Left ventricle myocardium inferior (tissue), 1 donor: ENCODE data around the gene SMARCA4. TPM values are rescaled to one million over a fixed set of nuclear protein-coding genes. Genes with fewer than 3 reads are reported as not detected.

Source experiments
- DNase-seq: peaks from one replicate; pipeline ENCODE4 v3.0.0-alpha.2; 2020
- H3K27ac ChIP-seq: fragments of 200-600 bp; replicated peaks from 2 replicates; pipeline ENCODE4 v1.8.0; 2021
- H3K27me3 ChIP-seq: fragments of 200-600 bp; 2 replicates; pipeline ENCODE4 v1.8.0; 2021; ENCODE audit warnings: low read depth
- H3K36me3 ChIP-seq: fragments of 200-600 bp; 2 replicates; pipeline ENCODE4 v1.8.0; 2021
- H3K4me1 ChIP-seq: fragments of 200-600 bp; 2 replicates; pipeline ENCODE4 v1.8.0; 2021
- H3K4me3 ChIP-seq: fragments of 200-600 bp; 2 replicates; pipeline ENCODE4 v1.8.0; 2021; ENCODE audit warnings: mild to moderate bottlenecking, moderate library complexity
- H3K9me3 ChIP-seq: fragments of 200-600 bp; replicated peaks from 2 replicates; pipeline ENCODE4 v1.8.0; 2021
- CTCF ChIP-seq: fragments of 200-600 bp; IDR thresholded peaks from 2 replicates; pipeline ENCODE4 v1.8.0; 2021; ENCODE audit warnings: antibody characterized with exemption, mild to moderate bottlenecking, borderline replicate concordance
- intact Hi-C: fragments of 100-400 bp; cut with micrococcal nuclease; formaldehyde crosslinking; loops from one replicate; pipeline ENCODE4 v1.11.0; 2022
- total RNA-seq: library from RNA; stranded (reverse); fragmentation: NEBNext Ultra II Directional; extraction: Animal tissue kit (Norgen Biotek cat#: 25700); gene quantifications from one replicate; pipeline ENCODE4 v1.2.1, GENCODE V29; 2021
- donor health status: DM: no; HTN: yes; CAD: no; lungs with severe emphysema.

Gene SMARCA4
- total RNA-seq, 1 donor from 2014 or later, result 38.8 TPM

GRCh38 chr19:11038511-11038910 is 77.7 kb downstream of the SMARCA4 start:
- intact Hi-C loops, result loop anchor here (10.0 kb wide), 2 partner anchors 46 to 86 kb away; partner anchors contain the start of gene LDLR
- Histone ChIP-seq H3K9me3 (no peaks in the 10 kb centered on the region), H3K4me3 (no peak overlapping the region), H3K27ac (no peak overlapping the region), H3K27me3 (no peaks in the 10 kb centered on the region), H3K36me3 (peaks cover 84% of the 10 kb centered on the region), H3K4me1 (peaks cover 11% of the 10 kb centered on the region)
- no peak for DNase-seq
- no peak for TF ChIP-seq CTCF

GRCh38 chr19:11041194-11041593 is 80.4 kb downstream of the SMARCA4 start:
- Histone ChIP-seq H3K27me3 (no peaks in the 10 kb centered on the region), H3K4me3 (no peak overlapping the region), H3K9me3 (no peaks in the 10 kb centered on the region), H3K36me3 (peaks cover 78% of the 10 kb centered on the region), H3K4me1 (peaks cover 1% of the 10 kb centered on the region), H3K27ac (no peak overlapping the region)
- intact Hi-C loops, result no loop called here
- no peak for TF ChIP-seq CTCF
- DNase-seq, result no peak

GRCh38 chr19:11041966-11042627 is 81.3 kb downstream of the SMARCA4 start:
- H3K36me3 ChIP-seq, result peaks cover 72% of the 10 kb centered on the region

GRCh38 chr19:11044431-11044830 is 83.6 kb downstream of the SMARCA4 start:
- no peak for DNase-seq
- TF ChIP-seq CTCF, result no peak
- Histone ChIP-seq H3K4me1 (no peaks in the 10 kb centered on the region), H3K36me3 (peaks cover 63% of the 10 kb centered on the region), H3K27ac (no peak overlapping the region), H3K9me3 (no peaks in the 10 kb centered on the region), H3K27me3 (no peaks in the 10 kb centered on the region), H3K4me3 (no peak overlapping the region)
- intact Hi-C loops, result no loop called here

More at GRCh38 chr19:11041966-11042627, 81.3 kb downstream of the SMARCA4 start:
- no peaks in the 10 kb centered on the region for H3K27me3 ChIP-seq
- no peak for TF ChIP-seq CTCF
- no peak overlapping the region for H3K27ac ChIP-seq
- H3K4me3 ChIP-seq, result no peak overlapping the region
- no peaks in the 10 kb centered on the region for H3K9me3 ChIP-seq
- H3K4me1 ChIP-seq, result no peaks in the 10 kb centered on the region
- DNase-seq, result no peak
- intact Hi-C loops, result no loop called here

GRCh38 chr19:11045536-11045935 is 84.7 kb downstream of the SMARCA4 start:
- Histone ChIP-seq H3K27me3 (no peaks in the 10 kb centered on the region), H3K27ac (no peak overlapping the region), H3K36me3 (peaks cover 57% of the 10 kb centered on the region), H3K9me3 (no peaks in the 10 kb centered on the region), H3K4me1 (no peaks in the 10 kb centered on the region), H3K4me3 (no peak overlapping the region)
- intact Hi-C loops, result no loop called here
- no peak for TF ChIP-seq CTCF
- no peak for DNase-seq
